A673 (cell line): ENCODE data around the gene FANCG. TPM values are rescaled to one million over a fixed set of nuclear protein-coding genes. Genes with fewer than 3 reads are reported as not detected.

Experiments used
- BruUV-seq: library from RNA; stranded (reverse); fragments of 400-500 nt; replicated peaks from 2 replicates; lab custom pipeline; 2021; lab: Mats Ljungman, UMichigan
- CTCF ChIA-PET: fragments of 300-600 bp; sonication (Branson Sonifier 250); formaldehyde crosslinking; loops from one replicate; lab custom pipeline; 2022; ENCODE audit warnings: antibody characterized with exemption; lab: Charles Lee
- POLR2A ChIA-PET: fragments of 300-600 bp; sonication (Branson Sonifier 250); formaldehyde crosslinking; loops from one replicate; lab custom pipeline; 2022; ENCODE audit warnings: antibody characterized with exemption; ENCODE audit not compliant: low non-redundant PET; lab: Charles Lee
- DNase-seq: peaks from one replicate; pipeline ENCODE4 v3.0.0-alpha.2; 2015; ENCODE audit warnings: low spot score
- H3K27ac ChIP-seq: fragments of 200-600 bp; sonication (generic); 2 replicates; pipeline ENCODE4 v1.5.1; 2016; ENCODE audit warnings: mixed run types, low read depth, mild to moderate bottlenecking, mixed read lengths, antibody characterized with exemption, low read length; ENCODE audit not compliant: poor library complexity, severe bottlenecking
- H3K27me3 ChIP-seq: fragments of 200-600 bp; sonication (generic); replicated peaks from 2 replicates; pipeline ENCODE4 v1.6.1; 2017; ENCODE audit warnings: mixed run types, low read depth, mild to moderate bottlenecking, mixed read lengths, antibody characterized with exemption, low read length; ENCODE audit not compliant: insufficient read depth, poor library complexity
- H3K36me3 ChIP-seq: fragments of 200-600 bp; sonication (generic); 2 replicates; pipeline ENCODE4 v1.6.1; 2016; ENCODE audit warnings: mixed run types, mild to moderate bottlenecking, mixed read lengths, antibody characterized with exemption, low read length; ENCODE audit not compliant: insufficient read depth, poor library complexity, severe bottlenecking
- H3K4me1 ChIP-seq: fragments of 200-600 bp; sonication (generic); 2 replicates; pipeline ENCODE4 v1.6.1; 2017; ENCODE audit warnings: mixed run types, mild to moderate bottlenecking, mixed read lengths, antibody characterized with exemption, low read length; ENCODE audit not compliant: insufficient read depth, poor library complexity, severe bottlenecking
- H3K4me3 ChIP-seq: fragments of 200-600 bp; sonication (generic); 2 replicates; pipeline ENCODE4 v1.5.1; 2016; ENCODE audit warnings: low read depth, mixed run types, mild to moderate bottlenecking, mixed read lengths, low read length; ENCODE audit not compliant: poor library complexity, severe bottlenecking
- H3K9me3 ChIP-seq: fragments of 200-600 bp; sonication (generic); 2 replicates; pipeline ENCODE4 v1.6.1; 2016; ENCODE audit warnings: mixed run types, low read depth, mild to moderate bottlenecking, mixed read lengths, antibody characterized with exemption, low read length; ENCODE audit not compliant: poor library complexity, severe bottlenecking
- EZH2 ChIP-seq: fragments of 200-600 bp; sonication (generic); IDR thresholded peaks from 2 replicates; pipeline ENCODE4 v1.6.1; 2017; ENCODE audit warnings: borderline replicate concordance, low read depth, mild to moderate bottlenecking, mixed read lengths, antibody characterized with exemption, low read length; ENCODE audit not compliant: poor library complexity, severe bottlenecking
- intact Hi-C: fragments of 100-400 bp; cut with micrococcal nuclease; formaldehyde crosslinking; loops from one replicate; pipeline ENCODE4 v1.10.0; 2022; ENCODE audit not compliant: unreplicated experiment
- total RNA-seq: library from RNA; stranded (reverse); gene quantifications from 2 replicates; pipeline ENCODE4 v1.2.3, GENCODE V29; 2021
- TF ChIP-seq, protein P1 (sequence below): fragments of 300-800, 200-600 bp; sonication (generic); conservative IDR thresholded peaks from 2 replicates; pipeline ENCODE4 v1.5.1; 2017; ENCODE audit warnings: low read depth, mild to moderate bottlenecking, antibody characterized with exemption, low read length, moderate library complexity, mixed read lengths

Gene FANCG
- total RNA-seq, 1 experiment from 2014 or later: 110 TPM

DNA sequence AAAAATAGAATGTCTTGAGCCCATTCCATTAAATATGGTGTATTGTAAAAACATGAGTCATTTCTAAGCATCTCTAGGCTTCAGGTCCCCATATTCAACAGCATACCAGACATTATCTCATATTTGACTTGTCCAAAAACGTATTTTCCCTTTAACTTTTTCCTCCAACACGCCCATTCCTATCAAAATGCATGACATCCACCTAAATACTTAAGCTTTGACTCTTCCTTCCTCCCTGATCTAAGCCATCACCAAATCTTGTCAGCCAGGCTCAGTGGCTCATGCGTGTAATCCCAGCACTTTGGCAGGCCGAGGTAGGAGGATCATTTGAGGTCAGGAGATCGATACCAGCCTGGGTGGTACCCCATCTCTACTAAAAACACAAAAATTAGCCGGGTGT is 31.2 kb downstream of the FANCG start:
- Histone ChIP-seq H3K4me1 (no peaks in the 10 kb centered on the region), H3K9me3 (no peaks in the 10 kb centered on the region), H3K36me3 (no peaks in the 10 kb centered on the region), H3K27ac (no peak overlapping the region), H3K27me3 (no peaks in the 10 kb centered on the region), H3K4me3 (no peak overlapping the region)
- TF ChIP-seq EZH2: no peak
- TF ChIP-seq, protein P1, sequence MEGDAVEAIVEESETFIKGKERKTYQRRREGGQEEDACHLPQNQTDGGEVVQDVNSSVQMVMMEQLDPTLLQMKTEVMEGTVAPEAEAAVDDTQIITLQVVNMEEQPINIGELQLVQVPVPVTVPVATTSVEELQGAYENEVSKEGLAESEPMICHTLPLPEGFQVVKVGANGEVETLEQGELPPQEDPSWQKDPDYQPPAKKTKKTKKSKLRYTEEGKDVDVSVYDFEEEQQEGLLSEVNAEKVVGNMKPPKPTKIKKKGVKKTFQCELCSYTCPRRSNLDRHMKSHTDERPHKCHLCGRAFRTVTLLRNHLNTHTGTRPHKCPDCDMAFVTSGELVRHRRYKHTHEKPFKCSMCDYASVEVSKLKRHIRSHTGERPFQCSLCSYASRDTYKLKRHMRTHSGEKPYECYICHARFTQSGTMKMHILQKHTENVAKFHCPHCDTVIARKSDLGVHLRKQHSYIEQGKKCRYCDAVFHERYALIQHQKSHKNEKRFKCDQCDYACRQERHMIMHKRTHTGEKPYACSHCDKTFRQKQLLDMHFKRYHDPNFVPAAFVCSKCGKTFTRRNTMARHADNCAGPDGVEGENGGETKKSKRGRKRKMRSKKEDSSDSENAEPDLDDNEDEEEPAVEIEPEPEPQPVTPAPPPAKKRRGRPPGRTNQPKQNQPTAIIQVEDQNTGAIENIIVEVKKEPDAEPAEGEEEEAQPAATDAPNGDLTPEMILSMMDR: no peak
- ChIA-PET POLR2A (no interaction called here), CTCF (no interaction called here)
- DNase-seq: no peak
- intact Hi-C loops: no loop called here
- no TSS peak for BruUV-seq

DNA sequence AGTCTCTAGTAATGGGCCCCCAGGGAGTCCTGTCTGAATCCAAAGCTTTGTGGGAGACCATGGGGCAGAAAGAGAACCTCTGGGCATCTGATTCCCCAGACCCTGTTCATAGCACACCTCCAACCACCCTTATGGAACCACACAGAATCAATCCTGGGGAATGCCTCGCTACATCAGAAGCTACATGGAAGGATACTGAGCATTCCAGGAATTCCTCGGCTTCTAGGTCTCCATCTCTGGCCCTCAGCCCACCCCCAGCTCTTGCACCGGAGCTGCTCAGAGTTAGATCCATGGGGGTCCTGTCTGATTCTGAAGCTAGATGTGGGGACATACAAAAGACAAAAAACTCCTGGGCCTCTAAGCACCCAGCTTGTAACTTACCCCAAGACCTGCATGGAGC is 35.7 kb downstream of the FANCG start:
- CTCF ChIA-PET: no interaction called here

DNA sequence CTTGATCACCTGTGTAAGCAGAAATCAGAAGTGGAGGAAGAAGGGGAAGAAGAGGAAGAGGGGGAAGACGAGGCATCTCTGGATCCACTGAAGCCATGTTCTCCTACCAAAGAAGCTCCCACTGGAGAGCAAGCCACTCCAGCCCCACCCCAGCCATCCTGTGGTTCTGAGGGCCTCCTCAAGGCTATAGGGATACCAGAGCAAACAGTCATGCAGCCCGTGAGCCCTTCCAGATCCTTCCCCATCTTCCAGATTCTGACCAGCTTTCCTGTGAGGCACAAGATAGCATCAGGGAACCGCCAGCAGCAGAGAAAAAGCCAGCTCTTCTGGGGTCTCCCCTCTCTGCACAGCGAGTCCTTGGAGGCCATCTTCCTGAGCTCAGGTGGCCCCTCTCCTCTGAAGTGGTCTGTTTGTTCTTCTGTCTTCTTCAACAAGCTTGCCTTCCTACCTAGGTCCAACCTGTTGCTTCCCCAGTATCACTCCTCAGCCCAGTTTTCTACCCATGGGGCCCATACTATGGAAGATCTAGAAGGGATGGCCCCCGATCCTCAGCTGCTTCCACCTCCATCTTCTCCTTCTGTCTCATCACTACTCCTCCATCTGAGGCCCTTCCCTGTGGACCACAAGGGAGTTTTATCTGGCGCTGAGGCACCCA is 36.7 kb downstream of the FANCG start:
- ChIA-PET CTCF (interaction anchor here (0.9 kb wide), 1 partner anchor 8 kb away, joined by 3 read pairs; no protein-coding TSS in a partner anchor), POLR2A (no interaction called here)
- DNase-seq: no peak
- no peaks in the 10 kb centered on the region for H3K36me3 ChIP-seq
- no peaks in the 10 kb centered on the region for H3K9me3 ChIP-seq
- no peak overlapping the region for H3K4me3 ChIP-seq
- no TSS peak for BruUV-seq
- no peaks in the 10 kb centered on the region for H3K27me3 ChIP-seq
- H3K27ac ChIP-seq: no peak overlapping the region
- intact Hi-C loops: no loop called here
- TF ChIP-seq EZH2: no peak
- TF ChIP-seq, protein P1: no peak
- no peaks in the 10 kb centered on the region for H3K4me1 ChIP-seq

More for the DNA sequence above, 35.7 kb downstream of the FANCG start:
- POLR2A ChIA-PET: interaction anchor here (0.5 kb wide), 1 partner anchor 56 kb away, joined by 7 read pairs; no protein-coding TSS in a partner anchor
- Histone ChIP-seq H3K36me3 (no peaks in the 10 kb centered on the region), H3K27me3 (no peaks in the 10 kb centered on the region), H3K4me3 (no peak overlapping the region), H3K9me3 (no peaks in the 10 kb centered on the region), H3K27ac (no peak overlapping the region), H3K4me1 (no peaks in the 10 kb centered on the region)
- DNase-seq: no peak
- intact Hi-C loops: no loop called here
- BruUV-seq: no TSS peak
- TF ChIP-seq EZH2: no peak
- TF ChIP-seq, protein P1: no peak
